Mucosa of rectum (tissue), 2 donors: ENCODE data around the gene TNS1.
A peak's percentile ranks its signal among the peaks of the same experiment; 100 is the strongest.

ENCODE experiments used
- H3K27ac ChIP-seq, 2 donors: one replicate each; pipeline ENCODE4 v1.7.0; 2013; ENCODE audit warnings: inconsistent platforms in 2 of 2, low read depth in 2 of 2, low read length in 2 of 2
- H3K27me3 ChIP-seq, 2 donors: one replicate each; pipeline ENCODE4 v1.7.0; 2013; ENCODE audit warnings: low read length in 2 of 2; ENCODE audit not compliant: control insufficient read depth in 2 of 2, insufficient read depth in 2 of 2
- H3K36me3 ChIP-seq, 2 donors: one replicate each; pipeline ENCODE4 v1.7.0; 2013; ENCODE audit warnings: low read length in 2 of 2; ENCODE audit not compliant: control insufficient read depth in 2 of 2, insufficient read depth in 2 of 2
- H3K4me1 ChIP-seq, 2 donors: one replicate each; pipeline ENCODE4 v1.7.0; 2013; ENCODE audit warnings: low read length in 2 of 2, mild to moderate bottlenecking in 1 of 2; ENCODE audit not compliant: control insufficient read depth in 2 of 2, insufficient read depth in 2 of 2
- H3K4me3 ChIP-seq, 2 donors: one replicate each; pipeline ENCODE4 v1.7.0; 2013; ENCODE audit warnings: low read length in 2 of 2
- H3K9ac ChIP-seq, 2 donors: one replicate each; pipeline ENCODE4 v1.7.0; 2013; ENCODE audit warnings: low read length in 2 of 2, low read depth in 1 of 2, mild to moderate bottlenecking in 1 of 2
- H3K9me3 ChIP-seq, 2 donors: one replicate each; pipeline ENCODE4 v1.7.0; 2013; ENCODE audit warnings: low read length in 2 of 2; ENCODE audit not compliant: control insufficient read depth in 2 of 2
- donor health status: healthy.
- donor health status: Normal muscosa, but diverticular disease.

Gene TNS1

GRCh38 chr2:217980591-217980990 lies 22.2 kb downstream of the TNS1 start:
- Histone ChIP-seq H3K9ac (no peak overlapping the region), H3K9me3 (no peaks in the 10 kb centered on the region), H3K4me3 (no peak overlapping the region), H3K4me1 (peaks cover 6% of the 10 kb centered on the region in 2 donors), H3K27me3 (no peaks in the 10 kb centered on the region), H3K27ac (no peak overlapping the region), H3K36me3 (no peaks in the 10 kb centered on the region)

GRCh38 chr2:217980036-217980435 lies 22.8 kb downstream of the TNS1 start:
- H3K9ac ChIP-seq, result no peak overlapping the region
- no peaks in the 10 kb centered on the region for H3K36me3 ChIP-seq
- H3K9me3 ChIP-seq, result no peaks in the 10 kb centered on the region
- H3K4me1 ChIP-seq, result peaks cover 6% of the 10 kb centered on the region in 2 donors
- no peaks in the 10 kb centered on the region for H3K27me3 ChIP-seq
- no peak overlapping the region for H3K4me3 ChIP-seq
- no peak overlapping the region for H3K27ac ChIP-seq

GRCh38 chr2:217979151-217979811 lies 23.5 kb downstream of the TNS1 start:
- Histone ChIP-seq H3K9ac (peak overlapping the region in 1 of 2 donors; percentile 35), H3K4me1 (peaks cover 6% of the 10 kb centered on the region in 2 donors), H3K4me3 (peak overlapping the region in 1 of 2 donors; percentile 63), H3K36me3 (no peaks in the 10 kb centered on the region), H3K9me3 (no peaks in the 10 kb centered on the region), H3K27ac (peak overlapping the region in 1 of 2 donors; percentile 40), H3K27me3 (no peaks in the 10 kb centered on the region)

GRCh38 chr2:217978536-217979150 lies 24.2 kb downstream of the TNS1 start:
- Histone ChIP-seq H3K9ac (peak overlapping the region in 1 of 2 donors; percentile 35), H3K4me1 (peaks cover 6% of the 10 kb centered on the region in 2 donors), H3K36me3 (no peaks in the 10 kb centered on the region), H3K4me3 (peak overlapping the region; percentile 53 to 63), H3K27me3 (no peaks in the 10 kb centered on the region), H3K27ac (peak overlapping the region in 1 of 2 donors; percentile 40), H3K9me3 (no peaks in the 10 kb centered on the region)

GRCh38 chr2:217977840-217978535 lies 24.8 kb downstream of the TNS1 start:
- Histone ChIP-seq H3K27ac (no peak overlapping the region), H3K4me3 (peak overlapping the region; percentile 17 to 38), H3K9ac (no peak overlapping the region), H3K9me3 (no peaks in the 10 kb centered on the region), H3K4me1 (peaks cover 6% of the 10 kb centered on the region in 2 donors), H3K27me3 (no peaks in the 10 kb centered on the region), H3K36me3 (no peaks in the 10 kb centered on the region)

- Histone ChIP-seq H3K9ac (no peak overlapping the region), H3K27me3 (no peaks in the 10 kb centered on the region), H3K36me3 (no peaks in the 10 kb centered on the region), H3K9me3 (no peaks in the 10 kb centered on the region), H3K27ac (no peak overlapping the region), H3K4me3 (no peak overlapping the region), H3K4me1 (peaks cover 6% of the 10 kb centered on the region in 2 donors)
Measured at GRCh38 chr2:217976301-217976700, 26.5 kb downstream of the TNS1 start.

GRCh38 chr2:217975626-217976025 lies 27.2 kb downstream of the TNS1 start:
- Histone ChIP-seq H3K36me3 (no peaks in the 10 kb centered on the region), H3K9ac (no peak overlapping the region), H3K27me3 (no peaks in the 10 kb centered on the region), H3K4me3 (no peak overlapping the region), H3K9me3 (no peaks in the 10 kb centered on the region), H3K27ac (no peak overlapping the region), H3K4me1 (peaks cover 6% of the 10 kb centered on the region in 2 donors)

- Histone ChIP-seq H3K27me3 (no peaks in the 10 kb centered on the region), H3K9me3 (no peaks in the 10 kb centered on the region), H3K9ac (no peak overlapping the region), H3K36me3 (no peaks in the 10 kb centered on the region), H3K4me3 (no peak overlapping the region), H3K27ac (no peak overlapping the region), H3K4me1 (peaks cover 3 to 5% of the 10 kb centered on the region in 2 donors)
Measured at GRCh38 chr2:217974389-217975005, 28.3 kb downstream of the TNS1 start.

GRCh38 chr2:217973008-217973787 lies 29.6 kb downstream of the TNS1 start:
- H3K36me3 ChIP-seq, result no peaks in the 10 kb centered on the region
- H3K9me3 ChIP-seq, result no peaks in the 10 kb centered on the region
- no peak overlapping the region for H3K4me3 ChIP-seq
- no peak overlapping the region for H3K27ac ChIP-seq
- H3K27me3 ChIP-seq, result no peaks in the 10 kb centered on the region
- peaks cover 0 to 3% of the 10 kb centered on the region in 2 donors for H3K4me1 ChIP-seq
- H3K9ac ChIP-seq, result no peak overlapping the region
